ENCODE measurements around the gene SAMD14. TPM values are rescaled to one million over a fixed set of nuclear protein-coding genes. Genes with fewer than 3 reads are reported as not detected.
A peak's percentile ranks its signal among the peaks of the same experiment; 100 is the strongest.
"Not testable (repeated sequence)": the region's sequence is repeated elsewhere in the genome, so short reads cannot be mapped to it uniquely, and the experiment has no call there.

Gene SAMD14
- total RNA-seq, 3 donors from 2014 or later, result 0.52 to 2.6 (median 1.2) TPM

DNA sequence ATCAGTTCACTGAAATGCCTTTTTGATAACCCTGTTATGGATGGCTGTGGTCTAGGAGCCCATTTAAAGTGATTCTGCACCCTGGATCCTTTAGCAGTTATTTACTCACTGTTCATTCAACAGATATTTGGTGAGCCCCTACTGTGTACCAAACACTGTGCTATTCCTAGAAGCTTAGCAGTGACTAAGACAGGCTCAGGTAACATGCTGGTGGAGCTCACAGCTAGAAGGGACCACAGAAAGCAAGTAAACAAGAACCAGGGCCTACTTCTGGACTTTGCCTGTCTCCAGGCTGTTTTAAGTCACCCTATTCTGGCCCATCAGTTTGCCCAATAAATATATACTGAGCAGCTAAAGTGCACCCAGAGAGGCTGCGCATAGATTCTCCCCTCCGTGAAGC, 63.0 kb downstream of the SAMD14 start:
- Histone ChIP-seq H3K9me3 (no peaks in the 10 kb centered on the region), H3K4me1 (ENCODE audit: low read depth) (peaks cover 14% of the 10 kb centered on the region), H3K4me3 (no peak overlapping the region), H3K36me3 (ENCODE audit: low read depth) (no peaks in the 10 kb centered on the region)
- ATAC-seq (no peak), DNase-seq (no peak)
- intact Hi-C loops (cut with DNase I, micrococcal nuclease), result no loop called here
- TF ChIP-seq, protein P1, sequence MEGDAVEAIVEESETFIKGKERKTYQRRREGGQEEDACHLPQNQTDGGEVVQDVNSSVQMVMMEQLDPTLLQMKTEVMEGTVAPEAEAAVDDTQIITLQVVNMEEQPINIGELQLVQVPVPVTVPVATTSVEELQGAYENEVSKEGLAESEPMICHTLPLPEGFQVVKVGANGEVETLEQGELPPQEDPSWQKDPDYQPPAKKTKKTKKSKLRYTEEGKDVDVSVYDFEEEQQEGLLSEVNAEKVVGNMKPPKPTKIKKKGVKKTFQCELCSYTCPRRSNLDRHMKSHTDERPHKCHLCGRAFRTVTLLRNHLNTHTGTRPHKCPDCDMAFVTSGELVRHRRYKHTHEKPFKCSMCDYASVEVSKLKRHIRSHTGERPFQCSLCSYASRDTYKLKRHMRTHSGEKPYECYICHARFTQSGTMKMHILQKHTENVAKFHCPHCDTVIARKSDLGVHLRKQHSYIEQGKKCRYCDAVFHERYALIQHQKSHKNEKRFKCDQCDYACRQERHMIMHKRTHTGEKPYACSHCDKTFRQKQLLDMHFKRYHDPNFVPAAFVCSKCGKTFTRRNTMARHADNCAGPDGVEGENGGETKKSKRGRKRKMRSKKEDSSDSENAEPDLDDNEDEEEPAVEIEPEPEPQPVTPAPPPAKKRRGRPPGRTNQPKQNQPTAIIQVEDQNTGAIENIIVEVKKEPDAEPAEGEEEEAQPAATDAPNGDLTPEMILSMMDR (IDR thresholded peaks at IDR 0.05), result no peak

DNA sequence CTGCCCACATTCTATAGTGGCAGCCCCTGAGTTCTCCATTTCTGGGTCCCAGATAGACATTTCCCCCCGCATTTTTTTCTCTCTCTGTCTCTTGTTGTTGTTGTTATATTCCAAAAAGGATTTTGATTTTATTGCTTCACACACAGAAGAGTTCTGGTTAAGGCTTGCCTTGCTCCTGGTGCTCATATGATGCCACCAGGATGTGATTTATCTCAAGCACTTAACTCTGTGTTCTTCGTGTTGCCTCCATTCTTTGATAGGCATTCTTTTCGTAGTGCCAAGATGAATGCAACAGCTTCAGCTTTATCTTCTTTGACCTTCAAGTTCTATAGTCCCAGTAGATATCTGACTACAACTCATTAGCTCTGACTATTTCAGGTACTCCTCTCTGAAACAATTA, 64.9 kb downstream of the SAMD14 start:
- H3K9me3 ChIP-seq, result no peaks in the 10 kb centered on the region
- DNase-seq (no peak), ATAC-seq (no peak)
- peaks cover 33% of the 10 kb centered on the region for H3K4me1 ChIP-seq (ENCODE audit: low read depth)
- TF ChIP-seq, protein P1 (IDR thresholded peaks at IDR 0.05), result no peak
- intact Hi-C loops (cut with DNase I, micrococcal nuclease), result no loop called here
- no peak overlapping the region for H3K4me3 ChIP-seq
- H3K36me3 ChIP-seq (ENCODE audit: low read depth), result no peaks in the 10 kb centered on the region

DNA sequence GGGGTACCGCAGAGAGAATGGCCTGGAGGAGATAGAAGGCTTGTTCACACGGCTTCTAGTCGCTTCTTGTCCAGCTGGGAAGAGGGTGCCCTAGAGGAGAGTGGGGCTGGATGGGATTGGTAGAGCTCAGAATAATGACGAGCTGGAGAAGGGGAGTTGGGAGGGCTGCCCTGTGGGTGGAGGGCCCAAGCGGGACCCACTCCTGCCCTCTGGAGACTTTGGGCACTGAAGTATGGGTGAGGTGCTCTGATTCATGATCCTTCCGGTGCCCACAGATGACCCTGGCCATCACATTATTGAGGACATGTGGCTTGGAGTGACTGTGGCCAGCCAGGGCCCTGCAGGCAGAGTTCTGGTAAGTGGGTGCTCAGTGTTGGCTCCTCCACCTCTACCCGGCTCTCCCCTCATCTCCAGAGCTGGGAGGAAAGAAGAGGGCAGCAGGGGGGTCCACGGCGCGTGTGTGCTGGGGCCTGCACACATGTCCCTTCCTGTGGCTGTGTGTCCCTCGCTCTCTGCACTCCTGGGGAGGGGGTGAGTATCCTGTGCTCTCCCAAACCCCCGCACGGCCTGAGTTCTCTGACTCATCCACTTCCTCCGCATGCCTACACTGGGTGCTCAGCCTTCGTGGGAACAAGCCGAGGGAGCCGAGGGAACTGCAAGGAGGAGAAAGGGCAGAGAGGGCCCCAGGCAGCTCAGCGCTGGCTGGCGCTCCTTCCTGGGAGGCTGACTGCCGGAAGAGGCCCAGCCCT, 65.5 kb downstream of the SAMD14 start:
- intact Hi-C loops (cut with DNase I, micrococcal nuclease), result no loop called here
- ATAC-seq (no peak), DNase-seq (peak in 1 of 3 donors; percentile 53)
- H3K36me3 ChIP-seq (ENCODE audit: low read depth), result no peaks in the 10 kb centered on the region
- TF ChIP-seq, protein P1 (IDR thresholded peaks at IDR 0.05), result no peak
- no peak overlapping the region for H3K4me3 ChIP-seq
- H3K4me1 ChIP-seq (ENCODE audit: low read depth), result peaks cover 40% of the 10 kb centered on the region
- H3K9me3 ChIP-seq, result no peaks in the 10 kb centered on the region

DNA sequence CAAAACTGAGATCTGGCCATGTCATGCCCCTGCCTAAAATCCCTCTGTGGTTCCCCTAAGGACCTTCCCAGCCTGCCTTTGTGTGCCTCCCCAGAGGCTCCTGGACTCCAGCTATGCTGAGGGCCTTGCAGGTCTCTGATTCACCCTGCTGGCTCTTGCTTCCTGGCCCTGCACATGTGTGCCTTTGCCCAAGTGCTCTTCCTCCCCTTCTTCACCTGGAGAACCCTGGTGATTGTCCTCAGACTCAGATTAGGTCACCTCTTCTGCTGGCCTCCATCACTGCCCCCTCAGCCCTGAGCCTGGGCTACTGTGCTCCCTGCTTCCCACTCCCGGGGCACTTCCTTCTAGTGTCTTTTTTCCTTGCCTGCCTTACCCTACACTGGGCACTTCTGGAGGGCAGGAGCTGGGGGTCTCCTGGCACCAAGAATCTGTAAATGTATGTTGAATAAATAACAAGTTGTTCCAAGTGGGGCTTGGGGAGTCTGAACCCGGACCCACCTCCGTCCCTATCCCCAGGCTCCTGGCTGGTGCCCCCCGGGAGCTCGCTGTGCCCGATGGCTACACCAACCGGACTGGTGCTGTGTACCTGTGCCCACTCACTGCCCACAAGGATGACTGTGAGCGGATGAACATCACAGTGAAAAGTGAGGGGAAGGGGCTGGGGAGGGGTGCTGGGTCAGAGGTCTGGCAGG, 66.3 kb downstream of the SAMD14 start:
- intact Hi-C loops (cut with DNase I, micrococcal nuclease), result no loop called here
- no peaks in the 10 kb centered on the region for H3K36me3 ChIP-seq (ENCODE audit: low read depth)
- H3K4me3 ChIP-seq, result no peak overlapping the region
- DNase-seq (peak in 1 of 3 donors; percentile 37), ATAC-seq (no peak)
- no peaks in the 10 kb centered on the region for H3K9me3 ChIP-seq
- TF ChIP-seq, protein P1 (IDR thresholded peaks at IDR 0.05), result no peak
- H3K4me1 ChIP-seq (ENCODE audit: low read depth), result peaks cover 47% of the 10 kb centered on the region

DNA sequence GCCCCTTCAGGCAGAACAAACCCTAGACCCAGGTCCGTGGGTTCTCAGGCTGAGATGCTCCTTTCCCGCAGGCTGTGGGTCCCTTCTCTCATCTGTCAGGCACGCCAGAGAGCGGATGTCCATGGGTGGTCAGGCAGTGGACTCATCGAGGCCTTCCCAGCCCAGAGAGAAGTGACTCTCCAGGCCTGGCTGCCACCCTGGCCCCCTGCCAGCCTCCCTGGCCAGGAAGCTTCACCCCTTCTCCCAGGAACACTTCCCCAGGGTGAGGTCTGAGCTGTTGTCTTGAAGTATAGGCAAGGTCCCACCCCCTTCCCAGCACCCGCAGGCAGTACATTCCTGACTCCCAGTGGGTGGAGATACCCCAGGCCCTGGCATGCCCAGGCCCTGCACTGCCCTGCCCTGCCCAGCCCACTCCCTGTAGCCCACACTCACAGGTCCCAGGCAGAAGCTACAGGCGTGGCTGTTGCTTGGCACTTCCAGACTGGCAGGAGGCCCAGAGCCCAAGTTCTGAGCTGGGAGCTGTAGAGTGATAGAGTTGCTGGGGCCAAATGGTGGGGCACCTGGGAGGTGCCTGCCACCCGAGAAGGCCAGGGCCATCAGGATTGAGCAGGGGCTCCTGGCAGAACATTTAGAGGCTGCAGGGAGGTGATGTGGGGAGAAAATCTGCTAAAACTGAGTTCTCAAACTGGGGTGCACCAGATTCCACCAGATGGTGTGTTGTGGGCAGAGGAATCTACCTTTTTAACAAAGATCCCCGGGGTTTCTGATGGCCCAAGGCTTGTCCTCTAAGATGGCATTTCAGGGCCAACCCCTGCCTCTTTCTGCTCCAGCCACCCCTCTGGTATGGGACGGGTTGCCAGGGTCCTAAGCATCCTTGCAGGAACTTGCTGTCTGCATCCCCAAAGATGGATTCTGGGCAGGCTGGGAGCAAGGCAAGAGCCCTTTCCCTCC, 67.4 kb downstream of the SAMD14 start:
- DNase-seq (peak; percentile 89 to 91 (median 89)), ATAC-seq (peak; percentile 85)
- TF ChIP-seq, protein P1 (IDR thresholded peaks at IDR 0.05), result no peak
- Histone ChIP-seq H3K4me1 (ENCODE audit: low read depth) (peaks cover 58% of the 10 kb centered on the region), H3K9me3 (no peaks in the 10 kb centered on the region), H3K36me3 (ENCODE audit: low read depth) (no peaks in the 10 kb centered on the region), H3K4me3 (no peak overlapping the region)
- intact Hi-C loops (cut with DNase I, micrococcal nuclease), result no loop called here

DNA sequence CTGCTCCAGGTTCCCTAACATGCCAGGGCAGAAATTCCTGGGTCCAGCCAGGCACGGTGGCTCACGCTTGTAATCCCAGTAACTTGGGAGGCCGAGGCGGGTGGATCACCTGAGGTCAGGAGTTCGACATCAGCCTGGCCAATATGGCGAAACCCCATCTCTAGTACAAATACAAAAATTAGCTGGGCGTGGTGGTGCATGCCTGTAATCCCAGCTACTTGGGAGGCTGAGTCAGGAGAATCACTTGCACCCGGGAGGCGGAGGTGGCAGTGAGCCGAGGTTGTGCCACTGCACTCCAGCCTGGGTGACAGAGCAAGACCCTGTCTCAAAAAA, 68.3 kb downstream of the SAMD14 start:
- ATAC-seq; H3K9me3 ChIP-seq; intact Hi-C loops (cut with DNase I, micrococcal nuclease); H3K36me3 ChIP-seq (ENCODE audit: low read depth); H3K4me3 ChIP-seq: not testable (repeated sequence)
- peak in 1 of 3 donors; percentile 48 for DNase-seq
- H3K4me1 ChIP-seq (ENCODE audit: low read depth), result peaks cover 64% of the 10 kb centered on the region
